HG03469 (cell line): ENCODE data around the gene CACNA1F.

Experiments used
- ATAC-seq: cut with Tn5 transposase; IDR thresholded peaks from one replicate; pipeline ENCODE4 v1.9.1; 2021; ENCODE audit warnings: mild to moderate bottlenecking, moderate library complexity, moderate number of reproducible peaks; ENCODE audit not compliant: unreplicated experiment

The CACNA1F gene

GRCh38 chrX:49233176-49233575 lies at the start of gene CACNA1F:
CACNA1F (minus strand) TSS chrX:49233340; CDS start chrX:49233309, 31 bp downstream.
- ATAC-seq: no peak

- ATAC-seq: no peak
Measured at GRCh38 chrX:49282647-49283011, 49.5 kb upstream of the CACNA1F start.

- ATAC-seq: no peak
Measured at GRCh38 chrX:49278081-49278480, 44.9 kb upstream of the CACNA1F start.

- no peak for ATAC-seq
Measured at GRCh38 chrX:49277535-49277830, 44.3 kb upstream of the CACNA1F start.

- ATAC-seq: no peak
Measured at GRCh38 chrX:49276671-49277534, 43.8 kb upstream of the CACNA1F start.

- no peak for ATAC-seq
Measured at GRCh38 chrX:49276207-49276606, 43.1 kb upstream of the CACNA1F start.

GRCh38 chrX:49273181-49273727 lies 40.1 kb upstream of the CACNA1F start:
- no peak for ATAC-seq

GRCh38 chrX:49272421-49272820 lies 39.3 kb upstream of the CACNA1F start:
- no peak for ATAC-seq

- ATAC-seq: no peak
Measured at GRCh38 chrX:49271341-49271740, 38.2 kb upstream of the CACNA1F start.

- no peak for ATAC-seq
Measured at GRCh38 chrX:49270249-49270921, 37.2 kb upstream of the CACNA1F start.

- peak; percentile 8 for ATAC-seq
Measured at GRCh38 chrX:49269767-49270248, 36.7 kb upstream of the CACNA1F start, which contains the start of gene PPP1R3F. PPP1R3F (plus strand) TSS chrX:49269793; CDS start chrX:49269870, 77 bp downstream.

GRCh38 chrX:49269010-49269766 lies 36.0 kb upstream of the CACNA1F start:
- ATAC-seq: peak; percentile 85

- no peak for ATAC-seq
Measured at GRCh38 chrX:49268702-49269009, 35.5 kb upstream of the CACNA1F start.

- no peak for ATAC-seq
Measured at GRCh38 chrX:49266523-49267445, 33.6 kb upstream of the CACNA1F start.

- no peak for ATAC-seq
Measured at GRCh38 chrX:49264460-49264859, 31.3 kb upstream of the CACNA1F start, which contains the start of gene FOXP3. FOXP3 (minus strand) TSS chrX:49264710; CDS start chrX:49258505, 6,205 bp downstream.

- no peak for ATAC-seq
Measured at GRCh38 chrX:49263631-49264030, 30.5 kb upstream of the CACNA1F start.

GRCh38 chrX:49262603-49263002 lies 29.5 kb upstream of the CACNA1F start:
- no peak for ATAC-seq

- no peak for ATAC-seq
Measured at GRCh38 chrX:49260221-49260985, 27.3 kb upstream of the CACNA1F start.

GRCh38 chrX:49258749-49259124 lies 25.6 kb upstream of the CACNA1F start:
- no peak for ATAC-seq
